Sigmoid colon (tissue), 7 donors: ENCODE data around the gene OLAH. TPM values are rescaled to one million over a fixed set of nuclear protein-coding genes. Genes with fewer than 3 reads are reported as not detected.

Source experiments
- DNase-seq: peaks from one replicate; pipeline ENCODE4 v3.0.0-alpha.2; 2019
- H3K27ac ChIP-seq, 4 donors: fragments of 200-600 bp; sonication (generic); one replicate each; pipeline ENCODE4 v1.5.1; 2016 to 2019; ENCODE audit warnings: mild to moderate bottlenecking in 1 of 4
- H3K27me3 ChIP-seq, 3 donors: fragments of 200-600 bp; sonication (generic); one replicate each; pipeline ENCODE4 v1.5.1; 2019; ENCODE audit warnings: mild to moderate bottlenecking in 1 of 3
- H3K36me3 ChIP-seq, 4 donors: fragments of 200-600 bp; sonication (generic); one replicate each; pipeline ENCODE4 v1.5.1; 2016 to 2019
- H3K4me1 ChIP-seq, 4 donors: fragments of 200-600 bp; sonication (generic); one replicate each; pipeline ENCODE4 v1.5.1; 2017 to 2019
- H3K4me3 ChIP-seq, 4 donors: fragments of 200-600 bp; sonication (generic); one replicate each; pipeline ENCODE4 v1.5.1; 2017 to 2019; ENCODE audit warnings: mild to moderate bottlenecking in 2 of 4, moderate library complexity in 1 of 4
- H3K9me3 ChIP-seq, 4 donors: fragments of 200-600 bp in 3 of 4; sonication (generic) in 3 of 4; one replicate each; pipeline versions ENCODE4 v1.5.1 to v1.6.1; 2013 to 2019
- EP300 ChIP-seq, 4 donors: sonication (generic); formaldehyde crosslinking; IDR thresholded peaks; one replicate each; pipeline ENCODE4 v1.6.1; 2017; ENCODE audit warnings: antibody characterized with exemption in 4 of 4
- POLR2A ChIP-seq, 2 donors: fragments of 450-650 bp; IDR thresholded peaks; one replicate each; pipeline ENCODE4 v1.6.1; 2016; ENCODE audit warnings: antibody characterized with exemption in 2 of 2, mild to moderate bottlenecking in 2 of 2, moderate library complexity in 2 of 2
- POLR2AphosphoS5 ChIP-seq, 4 donors: sonication (generic); formaldehyde crosslinking; IDR thresholded peaks; one replicate each; pipeline ENCODE4 v1.6.1; 2017; ENCODE audit warnings: antibody characterized with exemption in 4 of 4
- WGBS, 2 donors: extraction: QIAGEN DNeasy Blood & Tissue Kit; methylation state at CpG; one replicate each; pipeline ENCODE4 v1.1.7; 2013; 5-methylcytosine and 5-hydroxymethylcytosine counted together
- intact Hi-C: fragments of 100-400 bp; cut with DNase I; formaldehyde crosslinking; loops from one replicate; pipeline ENCODE4 v1.15.1; 2023
- polyA plus RNA-seq, 3 donors: library from polyadenylated mRNA; stranded (reverse); fragments of 200-250 nt; gene quantifications; one replicate each; pipeline ENCODE4 v1.2.3, GENCODE V29; 2013
- total RNA-seq, 4 donors: library from RNA; depleted of rRNA; stranded (reverse); fragments of >200 nt; gene quantifications; one replicate each; pipeline ENCODE4 v1.1.0, GENCODE V29; 2016
- TF ChIP-seq, protein P1 (sequence below), 4 experiments: fragments of 450-650 bp in 3 of 4; fragments of 200-600 bp in 1 of 4; IDR thresholded peaks; one replicate each; pipeline ENCODE4 v1.5.1; 2016 to 2019; ENCODE audit warnings: antibody characterized with exemption in 4 of 4, mild to moderate bottlenecking in 3 of 4, moderate library complexity in 2 of 4
- donor health status: healthy with polysubstance abuse.
- donor health status: Bipolar disorder and iron deficiency.
- donor health status: healthy.

Gene OLAH
- total and polyA plus RNA-seq, 7 donors = 0.49 to 0.71 (median 0.63) TPM; not detected in 4

DNA sequence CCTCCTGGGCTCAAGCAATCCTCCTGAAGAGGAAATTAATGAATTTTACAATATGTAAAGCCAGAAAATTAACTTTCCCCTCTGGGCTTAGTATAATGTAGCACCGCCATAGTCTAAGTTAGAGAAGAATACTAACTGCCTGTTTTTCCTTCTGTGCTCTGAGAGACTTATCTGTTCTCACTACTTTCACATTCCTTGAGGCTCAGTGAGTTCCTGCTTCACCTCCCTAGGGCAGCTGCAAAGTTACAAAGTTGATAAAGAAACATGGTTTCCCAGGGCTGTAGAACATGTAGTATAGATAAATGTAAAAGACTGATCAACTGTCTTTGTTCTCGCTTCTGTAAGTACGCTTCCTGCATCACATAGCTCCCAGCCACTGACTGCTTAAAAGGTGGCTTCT, 16.0 kb upstream of the OLAH start:
- 58 to 90% methylated on average over 3 of the region's 3 CpGs for WGBS, 2 donors
- Histone ChIP-seq H3K27me3 (no peaks in the 10 kb centered on the region), H3K4me1 (no peaks in the 10 kb centered on the region)

DNA sequence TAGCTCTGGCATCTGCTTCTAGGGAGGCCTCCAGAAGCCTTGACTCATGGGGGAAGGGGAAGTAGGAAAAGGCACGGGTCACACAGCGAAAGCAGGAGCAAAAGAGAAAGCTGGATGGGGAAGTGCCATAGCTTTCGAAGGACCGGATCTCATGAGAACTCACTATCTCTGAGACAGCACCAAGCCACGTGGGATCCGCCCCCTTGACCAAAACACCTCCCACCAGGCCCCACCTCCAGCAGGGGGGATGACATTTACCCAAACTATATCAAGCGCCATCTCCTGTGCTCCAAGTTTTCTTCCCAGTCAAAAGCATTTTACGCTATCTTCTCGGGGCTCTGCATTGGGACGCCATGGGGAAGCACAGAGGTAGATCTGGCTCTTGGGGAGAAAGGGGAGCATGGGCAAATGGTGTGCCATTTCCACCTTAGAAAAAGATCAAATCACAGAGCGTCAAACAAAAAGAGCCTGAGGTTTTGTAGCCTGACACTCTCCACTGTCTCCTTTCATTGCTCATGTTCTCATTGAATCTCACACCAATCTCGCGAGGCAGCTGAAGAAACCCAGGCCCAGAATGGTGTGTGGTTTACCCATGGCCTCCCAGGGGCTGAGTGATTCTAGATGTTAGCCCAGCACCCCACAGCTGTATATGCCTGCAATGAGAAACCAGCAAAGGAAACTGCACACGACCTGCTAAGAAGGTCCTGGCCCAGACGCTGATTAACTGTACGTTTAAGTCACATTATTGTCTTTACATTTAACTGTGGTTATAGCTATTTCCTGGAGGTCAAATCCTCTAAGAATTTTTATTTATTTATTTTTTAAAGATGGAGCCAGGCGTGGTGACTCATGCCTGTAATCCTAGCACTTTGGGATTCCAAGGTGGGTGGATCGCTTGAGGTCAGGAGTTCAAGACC, 8.1 kb upstream of the OLAH start:
- Histone ChIP-seq H3K36me3 (no peaks in the 10 kb centered on the region), H3K27ac (no peak overlapping the region), H3K4me3 (no peak overlapping the region), H3K4me1 (no peaks in the 10 kb centered on the region), H3K27me3 (no peaks in the 10 kb centered on the region), H3K9me3 (no peaks in the 10 kb centered on the region)
- TF ChIP-seq, protein P1, sequence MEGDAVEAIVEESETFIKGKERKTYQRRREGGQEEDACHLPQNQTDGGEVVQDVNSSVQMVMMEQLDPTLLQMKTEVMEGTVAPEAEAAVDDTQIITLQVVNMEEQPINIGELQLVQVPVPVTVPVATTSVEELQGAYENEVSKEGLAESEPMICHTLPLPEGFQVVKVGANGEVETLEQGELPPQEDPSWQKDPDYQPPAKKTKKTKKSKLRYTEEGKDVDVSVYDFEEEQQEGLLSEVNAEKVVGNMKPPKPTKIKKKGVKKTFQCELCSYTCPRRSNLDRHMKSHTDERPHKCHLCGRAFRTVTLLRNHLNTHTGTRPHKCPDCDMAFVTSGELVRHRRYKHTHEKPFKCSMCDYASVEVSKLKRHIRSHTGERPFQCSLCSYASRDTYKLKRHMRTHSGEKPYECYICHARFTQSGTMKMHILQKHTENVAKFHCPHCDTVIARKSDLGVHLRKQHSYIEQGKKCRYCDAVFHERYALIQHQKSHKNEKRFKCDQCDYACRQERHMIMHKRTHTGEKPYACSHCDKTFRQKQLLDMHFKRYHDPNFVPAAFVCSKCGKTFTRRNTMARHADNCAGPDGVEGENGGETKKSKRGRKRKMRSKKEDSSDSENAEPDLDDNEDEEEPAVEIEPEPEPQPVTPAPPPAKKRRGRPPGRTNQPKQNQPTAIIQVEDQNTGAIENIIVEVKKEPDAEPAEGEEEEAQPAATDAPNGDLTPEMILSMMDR (IDR thresholded peaks at IDR 0.05) = no peak
- TF ChIP-seq EP300 (IDR thresholded peaks at IDR 0.05) (no peak), POLR2AphosphoS5 (IDR thresholded peaks at IDR 0.05) (no peak), POLR2A (IDR thresholded peaks at IDR 0.05) (no peak)
- intact Hi-C loops = no loop called here
- no peak for DNase-seq
- 69 to 91% methylated on average over 18 of the region's 18 CpGs for WGBS, 2 donors

More for the DNA sequence above, 16.0 kb upstream of the OLAH start:
- no peak overlapping the region for H3K4me3 ChIP-seq
- H3K36me3 ChIP-seq = no peaks in the 10 kb centered on the region
- intact Hi-C loops = no loop called here
- H3K9me3 ChIP-seq = no peaks in the 10 kb centered on the region
- H3K27ac ChIP-seq = no peak overlapping the region
- TF ChIP-seq EP300 (IDR thresholded peaks at IDR 0.05) = no peak
- TF ChIP-seq POLR2AphosphoS5 (IDR thresholded peaks at IDR 0.05) = no peak
- TF ChIP-seq POLR2A (IDR thresholded peaks at IDR 0.05) = no peak
- TF ChIP-seq, protein P1 (IDR thresholded peaks at IDR 0.05) = no peak
- DNase-seq = no peak

DNA sequence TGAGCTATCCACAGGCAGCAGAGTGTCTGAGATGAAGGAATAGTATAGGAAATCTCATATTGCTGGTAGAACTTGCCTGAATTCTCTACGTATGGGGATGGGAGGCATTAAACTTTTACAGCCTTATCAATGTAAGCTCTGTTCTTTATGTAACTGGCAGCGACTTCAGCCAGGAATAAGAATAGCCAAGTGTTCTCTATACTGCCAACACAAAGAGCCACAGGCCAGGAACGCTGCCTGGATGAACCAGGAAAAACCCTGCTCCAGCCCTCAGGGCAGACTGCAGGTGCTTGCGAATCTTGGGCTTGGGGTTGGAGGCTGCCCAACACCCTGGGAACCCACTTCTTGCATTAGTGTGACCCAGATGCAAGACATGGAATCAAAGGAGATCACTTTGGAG, 6.1 kb upstream of the OLAH start:
- no peaks in the 10 kb centered on the region for H3K36me3 ChIP-seq
- H3K27ac ChIP-seq = no peak overlapping the region
- no peak overlapping the region for H3K4me3 ChIP-seq
- H3K4me1 ChIP-seq = no peaks in the 10 kb centered on the region
- no peak for TF ChIP-seq EP300 (IDR thresholded peaks at IDR 0.05)
- no peak for TF ChIP-seq POLR2AphosphoS5 (IDR thresholded peaks at IDR 0.05)
- TF ChIP-seq, protein P1 (IDR thresholded peaks at IDR 0.05) = no peak
- no peak for TF ChIP-seq POLR2A (IDR thresholded peaks at IDR 0.05)
- no peaks in the 10 kb centered on the region for H3K27me3 ChIP-seq
- intact Hi-C loops = no loop called here
- WGBS, 2 donors = 25 to 51% methylated on average over 4 of the region's 4 CpGs
- DNase-seq = no peak
- no peaks in the 10 kb centered on the region for H3K9me3 ChIP-seq

DNA sequence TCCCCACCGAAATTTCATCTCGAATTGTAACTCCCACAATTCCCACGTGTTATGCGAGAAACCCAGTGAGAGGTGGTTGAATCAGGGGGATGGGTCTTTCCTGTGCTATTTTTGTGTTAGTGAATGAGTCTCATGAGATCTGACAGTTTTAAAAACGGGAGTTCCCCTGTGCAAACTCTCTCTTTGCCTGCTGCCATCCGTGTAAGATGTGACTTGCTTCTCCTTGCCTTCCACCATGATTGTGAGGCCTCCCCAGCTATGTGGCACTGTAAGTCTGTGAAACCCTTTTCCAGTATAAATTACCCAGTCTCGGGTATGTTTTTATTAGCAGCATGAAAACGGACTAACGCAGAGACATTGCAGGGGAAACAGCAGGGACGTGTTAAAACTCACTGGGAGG, 5.3 kb upstream of the OLAH start:
- Histone ChIP-seq H3K36me3 (no peaks in the 10 kb centered on the region), H3K4me1 (no peaks in the 10 kb centered on the region), H3K9me3 (no peaks in the 10 kb centered on the region), H3K4me3 (no peak overlapping the region), H3K27me3 (no peaks in the 10 kb centered on the region), H3K27ac (no peak overlapping the region)
- intact Hi-C loops = no loop called here
- TF ChIP-seq EP300 (IDR thresholded peaks at IDR 0.05) = no peak
- TF ChIP-seq POLR2A (IDR thresholded peaks at IDR 0.05) = no peak
- TF ChIP-seq, protein P1 (IDR thresholded peaks at IDR 0.05) = no peak
- no peak for TF ChIP-seq POLR2AphosphoS5 (IDR thresholded peaks at IDR 0.05)
- no peak for DNase-seq
- WGBS, 2 donors = 87 to 91% methylated on average over 10 of the region's 10 CpGs
